Measurements from ENCODE around the gene OR9A2.

OR9A2 gene

DNA sequence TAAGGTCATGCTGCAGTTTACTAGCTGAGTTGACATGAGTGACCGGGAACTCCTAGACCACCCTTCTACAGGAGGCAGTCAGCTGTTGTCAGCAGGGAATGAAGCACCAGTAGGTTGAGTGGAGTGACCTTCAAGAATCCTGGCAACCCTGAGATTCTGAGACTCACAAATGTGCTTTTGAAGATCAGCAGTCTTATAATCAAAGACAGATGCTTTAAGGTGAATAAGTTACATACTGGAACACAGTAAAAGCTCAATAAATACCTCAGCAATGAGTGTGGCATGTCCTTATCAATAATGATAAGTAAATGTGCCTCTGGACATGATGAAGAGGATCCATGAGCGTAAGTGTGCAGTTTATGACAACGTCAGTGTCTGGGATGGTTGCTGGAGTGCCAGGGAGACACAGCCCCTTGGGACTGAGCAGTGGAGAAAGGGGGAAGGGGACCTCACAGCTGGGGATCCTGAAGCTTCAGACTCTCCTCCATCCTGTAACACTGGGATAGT lies 13.3 kb upstream of the OR9A2 start:
- no peak for DNase-seq (ENCODE audit: low read depth in 1 of 2, low spot score in 1 of 2)
- H3K27me3 ChIP-seq (ENCODE audit: insufficient read depth, poor library complexity, severe bottlenecking): no peaks in the 10 kb centered on the region
- H3K27ac ChIP-seq (replicated peaks): no peak overlapping the region
- H3K4me3 ChIP-seq (replicated peaks; ENCODE audit: insufficient read depth, low read length): no peak overlapping the region
- TF ChIP-seq POLR2AphosphoS5 (IDR thresholded peaks at IDR 0.05; ENCODE audit: low read depth): no peak
- TF ChIP-seq, protein P1, sequence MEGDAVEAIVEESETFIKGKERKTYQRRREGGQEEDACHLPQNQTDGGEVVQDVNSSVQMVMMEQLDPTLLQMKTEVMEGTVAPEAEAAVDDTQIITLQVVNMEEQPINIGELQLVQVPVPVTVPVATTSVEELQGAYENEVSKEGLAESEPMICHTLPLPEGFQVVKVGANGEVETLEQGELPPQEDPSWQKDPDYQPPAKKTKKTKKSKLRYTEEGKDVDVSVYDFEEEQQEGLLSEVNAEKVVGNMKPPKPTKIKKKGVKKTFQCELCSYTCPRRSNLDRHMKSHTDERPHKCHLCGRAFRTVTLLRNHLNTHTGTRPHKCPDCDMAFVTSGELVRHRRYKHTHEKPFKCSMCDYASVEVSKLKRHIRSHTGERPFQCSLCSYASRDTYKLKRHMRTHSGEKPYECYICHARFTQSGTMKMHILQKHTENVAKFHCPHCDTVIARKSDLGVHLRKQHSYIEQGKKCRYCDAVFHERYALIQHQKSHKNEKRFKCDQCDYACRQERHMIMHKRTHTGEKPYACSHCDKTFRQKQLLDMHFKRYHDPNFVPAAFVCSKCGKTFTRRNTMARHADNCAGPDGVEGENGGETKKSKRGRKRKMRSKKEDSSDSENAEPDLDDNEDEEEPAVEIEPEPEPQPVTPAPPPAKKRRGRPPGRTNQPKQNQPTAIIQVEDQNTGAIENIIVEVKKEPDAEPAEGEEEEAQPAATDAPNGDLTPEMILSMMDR (IDR thresholded peaks at IDR 0.05; ENCODE audit: insufficient read depth, low read length): no peak
- TF ChIP-seq, protein P2, sequence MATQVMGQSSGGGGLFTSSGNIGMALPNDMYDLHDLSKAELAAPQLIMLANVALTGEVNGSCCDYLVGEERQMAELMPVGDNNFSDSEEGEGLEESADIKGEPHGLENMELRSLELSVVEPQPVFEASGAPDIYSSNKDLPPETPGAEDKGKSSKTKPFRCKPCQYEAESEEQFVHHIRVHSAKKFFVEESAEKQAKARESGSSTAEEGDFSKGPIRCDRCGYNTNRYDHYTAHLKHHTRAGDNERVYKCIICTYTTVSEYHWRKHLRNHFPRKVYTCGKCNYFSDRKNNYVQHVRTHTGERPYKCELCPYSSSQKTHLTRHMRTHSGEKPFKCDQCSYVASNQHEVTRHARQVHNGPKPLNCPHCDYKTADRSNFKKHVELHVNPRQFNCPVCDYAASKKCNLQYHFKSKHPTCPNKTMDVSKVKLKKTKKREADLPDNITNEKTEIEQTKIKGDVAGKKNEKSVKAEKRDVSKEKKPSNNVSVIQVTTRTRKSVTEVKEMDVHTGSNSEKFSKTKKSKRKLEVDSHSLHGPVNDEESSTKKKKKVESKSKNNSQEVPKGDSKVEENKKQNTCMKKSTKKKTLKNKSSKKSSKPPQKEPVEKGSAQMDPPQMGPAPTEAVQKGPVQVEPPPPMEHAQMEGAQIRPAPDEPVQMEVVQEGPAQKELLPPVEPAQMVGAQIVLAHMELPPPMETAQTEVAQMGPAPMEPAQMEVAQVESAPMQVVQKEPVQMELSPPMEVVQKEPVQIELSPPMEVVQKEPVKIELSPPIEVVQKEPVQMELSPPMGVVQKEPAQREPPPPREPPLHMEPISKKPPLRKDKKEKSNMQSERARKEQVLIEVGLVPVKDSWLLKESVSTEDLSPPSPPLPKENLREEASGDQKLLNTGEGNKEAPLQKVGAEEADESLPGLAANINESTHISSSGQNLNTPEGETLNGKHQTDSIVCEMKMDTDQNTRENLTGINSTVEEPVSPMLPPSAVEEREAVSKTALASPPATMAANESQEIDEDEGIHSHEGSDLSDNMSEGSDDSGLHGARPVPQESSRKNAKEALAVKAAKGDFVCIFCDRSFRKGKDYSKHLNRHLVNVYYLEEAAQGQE (IDR thresholded peaks at IDR 0.05; ENCODE audit: insufficient replicate concordance, low read depth): no peak
- TF ChIP-seq GABPA (IDR thresholded peaks at IDR 0.05; ENCODE audit: low read depth): no peak
- no peak for TF ChIP-seq SPI1 (IDR thresholded peaks at IDR 0.05; ENCODE audit: borderline replicate concordance, low read depth)

DNA sequence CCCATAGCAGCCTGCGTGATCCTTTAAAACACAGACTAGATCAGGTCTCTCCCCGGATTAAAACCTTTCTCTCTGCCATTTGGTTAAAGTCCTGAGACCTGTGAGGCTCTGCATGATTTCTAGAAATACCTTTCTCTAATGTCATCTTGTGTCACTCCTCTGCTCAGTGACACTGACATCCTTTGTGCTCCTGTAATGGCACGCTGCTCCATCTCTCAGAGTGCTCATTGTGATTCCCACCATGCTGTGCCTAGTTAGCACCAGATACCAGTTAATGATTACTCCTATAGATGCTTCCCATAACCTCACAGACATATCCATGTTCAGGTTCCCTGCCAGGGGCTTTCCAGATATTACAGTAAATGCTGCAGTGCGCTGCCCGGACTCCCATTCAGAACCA lies 11.7 kb upstream of the OR9A2 start:
- no peak for DNase-seq (ENCODE audit: low read depth in 1 of 2, low spot score in 1 of 2)
- no peaks in the 10 kb centered on the region for H3K27me3 ChIP-seq (ENCODE audit: insufficient read depth, poor library complexity, severe bottlenecking)
- H3K4me3 ChIP-seq (replicated peaks; ENCODE audit: insufficient read depth, low read length): no peak overlapping the region
- no peak overlapping the region for H3K27ac ChIP-seq (replicated peaks)
- TF ChIP-seq, protein P1 (IDR thresholded peaks at IDR 0.05; ENCODE audit: insufficient read depth, low read length): no peak
- TF ChIP-seq, protein P2 (IDR thresholded peaks at IDR 0.05; ENCODE audit: insufficient replicate concordance, low read depth): no peak
- TF ChIP-seq SPI1 (IDR thresholded peaks at IDR 0.05; ENCODE audit: borderline replicate concordance, low read depth): no peak
- no peak for TF ChIP-seq GABPA (IDR thresholded peaks at IDR 0.05; ENCODE audit: low read depth)
- TF ChIP-seq POLR2AphosphoS5 (IDR thresholded peaks at IDR 0.05; ENCODE audit: low read depth): no peak

DNA sequence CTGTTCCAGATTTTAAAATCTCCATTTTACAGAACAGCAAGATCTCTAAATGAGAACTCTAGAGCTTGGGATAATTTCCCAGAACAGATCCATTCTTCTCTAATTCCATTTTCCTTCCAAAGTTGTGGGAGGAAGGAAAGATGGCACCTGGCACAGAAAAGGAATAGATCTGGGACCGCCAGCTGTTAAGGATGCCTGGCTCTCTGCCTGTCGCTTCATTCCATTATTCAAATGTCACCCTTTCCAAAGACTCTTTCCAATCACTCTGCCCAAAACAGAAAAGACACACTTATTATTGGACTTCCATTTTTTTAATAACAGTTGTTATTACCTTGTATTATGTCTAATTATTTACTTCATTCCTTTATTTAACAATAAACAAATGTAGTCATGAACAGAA lies 751 bp upstream of the OR9A2 start:
- DNase-seq (ENCODE audit: low read depth in 1 of 2, low spot score in 1 of 2): no peak
- H3K4me3 ChIP-seq (replicated peaks; ENCODE audit: insufficient read depth, low read length): no peak overlapping the region
- no peak overlapping the region for H3K27ac ChIP-seq (replicated peaks)
- TF ChIP-seq, protein P1 (IDR thresholded peaks at IDR 0.05; ENCODE audit: insufficient read depth, low read length): no peak
- no peak for TF ChIP-seq GABPA (IDR thresholded peaks at IDR 0.05; ENCODE audit: low read depth)
- no peak for TF ChIP-seq SPI1 (IDR thresholded peaks at IDR 0.05; ENCODE audit: borderline replicate concordance, low read depth)
- no peaks in the 10 kb centered on the region for H3K27me3 ChIP-seq (ENCODE audit: insufficient read depth, poor library complexity, severe bottlenecking)

DNA sequence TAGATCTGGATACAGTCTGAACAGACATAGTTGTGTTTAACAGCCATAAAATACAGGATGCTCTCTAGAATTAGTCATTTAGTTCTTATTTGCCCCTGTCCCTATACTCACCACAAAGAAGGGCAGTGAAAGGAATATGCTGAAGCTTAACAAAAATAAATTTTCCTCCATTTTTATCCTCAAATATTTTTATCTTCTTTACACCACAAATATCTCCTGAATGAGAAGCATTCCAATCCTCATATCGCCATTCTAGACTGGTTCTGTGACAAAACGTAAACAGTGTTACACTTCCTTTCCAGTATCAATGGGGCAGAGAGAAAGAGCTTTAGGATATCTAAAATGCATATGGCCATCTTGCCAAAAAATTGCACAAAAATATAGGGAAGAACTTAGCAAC lies 1.6 kb downstream of the OR9A2 start:
- TF ChIP-seq, protein P1 (IDR thresholded peaks at IDR 0.05; ENCODE audit: insufficient read depth, low read length): no peak
- TF ChIP-seq SPI1 (IDR thresholded peaks at IDR 0.05; ENCODE audit: borderline replicate concordance, low read depth) (no peak), GABPA (IDR thresholded peaks at IDR 0.05; ENCODE audit: low read depth) (no peak), POLR2AphosphoS5 (IDR thresholded peaks at IDR 0.05; ENCODE audit: low read depth) (no peak)
- TF ChIP-seq, protein P2 (IDR thresholded peaks at IDR 0.05; ENCODE audit: insufficient replicate concordance, low read depth): no peak
- H3K27ac ChIP-seq (replicated peaks): no peak overlapping the region
- no peak overlapping the region for H3K4me3 ChIP-seq (replicated peaks; ENCODE audit: insufficient read depth, low read length)
- H3K27me3 ChIP-seq (ENCODE audit: insufficient read depth, poor library complexity, severe bottlenecking): no peaks in the 10 kb centered on the region
- DNase-seq (ENCODE audit: low read depth in 1 of 2, low spot score in 1 of 2): no peak

All from HL-60 (cell line).